DOHH2 (cell line): ENCODE data around the gene ANXA2.

Experiments
- H3F3A ChIP-seq: fragments of 200-600 bp; sonication (generic), shearing (Covaris generic); 2 replicates; pipeline ENCODE4 v1.6.0; 2016; ENCODE audit warnings: antibody characterized with exemption, mild to moderate bottlenecking; ENCODE audit not compliant: control insufficient read depth, insufficient read depth
- H3K27ac ChIP-seq: fragments of 200-600 bp; sonication (generic); 2 replicates; pipeline ENCODE4 v1.5.1; 2014; ENCODE audit warnings: low read depth, mild to moderate bottlenecking, low read length, moderate library complexity
- H3K27me3 ChIP-seq: fragments of 200-600 bp; sonication (generic); 2 replicates; pipeline ENCODE4 v1.6.1; 2014; ENCODE audit warnings: mild to moderate bottlenecking, low read length, mixed read lengths; ENCODE audit not compliant: control insufficient read depth
- H3K36me3 ChIP-seq: fragments of 200-600 bp; sonication (generic); 2 replicates; pipeline ENCODE4 v1.6.1; 2014; ENCODE audit warnings: mild to moderate bottlenecking, low read length, moderate library complexity, mixed read lengths; ENCODE audit not compliant: control insufficient read depth
- H3K4me1 ChIP-seq: fragments of 200-600 bp; sonication (generic); 2 replicates; pipeline ENCODE4 v1.6.1; 2014; ENCODE audit warnings: mild to moderate bottlenecking, low read length, mixed read lengths; ENCODE audit not compliant: control insufficient read depth
- H3K4me2 ChIP-seq: fragments of 200-600 bp; sonication (generic); 2 replicates; pipeline ENCODE4 v1.6.0; 2014; ENCODE audit warnings: mild to moderate bottlenecking, low read length, moderate library complexity
- H3K4me3 ChIP-seq: fragments of 200-600 bp; sonication (generic); 2 replicates; pipeline ENCODE4 v1.5.1; 2014; ENCODE audit warnings: mild to moderate bottlenecking, low read length, mixed read lengths
- H3K79me2 ChIP-seq: fragments of 200-600 bp; sonication (generic); 2 replicates; pipeline ENCODE4 v1.6.1; 2014; ENCODE audit warnings: mild to moderate bottlenecking, low read length, mixed read lengths; ENCODE audit not compliant: control insufficient read depth
- H3K9me2 ChIP-seq: fragments of 200-600 bp; sonication (generic); replicated peaks from 2 replicates; pipeline ENCODE4 v1.6.1; 2014; ENCODE audit warnings: mild to moderate bottlenecking, low read length, mixed read lengths; ENCODE audit not compliant: control insufficient read depth
- H3K9me3 ChIP-seq: fragments of 200-600 bp; sonication (generic); 2 replicates; pipeline ENCODE4 v1.6.1; 2014; ENCODE audit warnings: antibody characterized with exemption, low read length, mixed read lengths; ENCODE audit not compliant: control insufficient read depth, insufficient read depth
- H4K20me1 ChIP-seq: fragments of 200-600 bp; sonication (generic); 2 replicates; pipeline ENCODE4 v1.6.0; 2014; ENCODE audit warnings: low read depth, mild to moderate bottlenecking, antibody characterized with exemption, low read length, moderate library complexity; ENCODE audit not compliant: control insufficient read depth, insufficient read depth
- EZH2phosphoT487 ChIP-seq: fragments of 200-600 bp; sonication (generic); IDR thresholded peaks from 2 replicates; pipeline ENCODE4 v1.6.1; 2017; ENCODE audit warnings: borderline replicate concordance, mild to moderate bottlenecking, antibody characterized with exemption, low read length, moderate library complexity, mixed read lengths
- TF ChIP-seq, protein P1 (sequence below): fragments of 200-600 bp; sonication (generic); IDR thresholded peaks from one replicate; pipeline ENCODE4 v1.5.1; 2014; ENCODE audit warnings: antibody characterized with exemption, mild to moderate bottlenecking, low read depth, low read length; ENCODE audit not compliant: poor library complexity, severe bottlenecking

ANXA2 gene

DNA sequence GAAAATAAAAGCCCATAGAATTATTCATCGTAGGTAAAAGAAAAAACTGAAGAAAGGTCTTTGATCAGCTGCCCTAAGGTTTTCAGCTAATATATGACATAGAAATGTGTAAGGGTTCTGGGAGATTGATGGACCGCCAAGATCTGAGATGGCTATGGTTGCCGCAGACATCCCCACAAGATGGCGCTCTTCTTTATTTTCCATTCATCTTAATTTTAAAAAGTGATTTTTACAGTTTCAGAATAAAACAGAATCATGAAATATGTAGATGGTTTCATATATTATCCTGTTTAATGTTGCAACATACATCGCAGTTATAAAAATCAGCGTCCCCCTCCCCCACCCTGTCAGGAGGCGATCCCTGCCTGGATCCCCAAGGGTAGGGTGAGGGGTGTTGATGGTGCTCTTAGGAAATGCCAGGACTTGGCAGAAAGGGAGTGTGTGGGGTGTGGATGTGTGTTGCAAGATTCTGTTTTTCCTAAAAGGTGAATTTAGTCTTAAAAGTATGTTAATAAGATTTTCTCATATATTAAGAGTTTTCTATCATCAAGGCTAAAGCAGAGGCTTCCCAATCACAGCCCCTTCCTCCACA, 68.8 kb downstream of the ANXA2 start:
- Histone ChIP-seq H4K20me1 (no peaks in the 10 kb centered on the region), H3K36me3 (no peaks in the 10 kb centered on the region), H3K9me2 (no peaks in the 10 kb centered on the region), H3K27me3 (peaks cover 13% of the 10 kb centered on the region), H3F3A (no peaks in the 10 kb centered on the region), H3K4me3 (no peak overlapping the region), H3K79me2 (no peaks in the 10 kb centered on the region), H3K4me1 (peaks cover 4% of the 10 kb centered on the region; the same call in 1 of the 2 replicates), H3K27ac (no peak overlapping the region), H3K4me2 (no peak overlapping the region), H3K9me3 (no peaks in the 10 kb centered on the region)
- no peak for TF ChIP-seq EZH2phosphoT487
- TF ChIP-seq, protein P1, sequence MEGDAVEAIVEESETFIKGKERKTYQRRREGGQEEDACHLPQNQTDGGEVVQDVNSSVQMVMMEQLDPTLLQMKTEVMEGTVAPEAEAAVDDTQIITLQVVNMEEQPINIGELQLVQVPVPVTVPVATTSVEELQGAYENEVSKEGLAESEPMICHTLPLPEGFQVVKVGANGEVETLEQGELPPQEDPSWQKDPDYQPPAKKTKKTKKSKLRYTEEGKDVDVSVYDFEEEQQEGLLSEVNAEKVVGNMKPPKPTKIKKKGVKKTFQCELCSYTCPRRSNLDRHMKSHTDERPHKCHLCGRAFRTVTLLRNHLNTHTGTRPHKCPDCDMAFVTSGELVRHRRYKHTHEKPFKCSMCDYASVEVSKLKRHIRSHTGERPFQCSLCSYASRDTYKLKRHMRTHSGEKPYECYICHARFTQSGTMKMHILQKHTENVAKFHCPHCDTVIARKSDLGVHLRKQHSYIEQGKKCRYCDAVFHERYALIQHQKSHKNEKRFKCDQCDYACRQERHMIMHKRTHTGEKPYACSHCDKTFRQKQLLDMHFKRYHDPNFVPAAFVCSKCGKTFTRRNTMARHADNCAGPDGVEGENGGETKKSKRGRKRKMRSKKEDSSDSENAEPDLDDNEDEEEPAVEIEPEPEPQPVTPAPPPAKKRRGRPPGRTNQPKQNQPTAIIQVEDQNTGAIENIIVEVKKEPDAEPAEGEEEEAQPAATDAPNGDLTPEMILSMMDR: peak; percentile 79

DNA sequence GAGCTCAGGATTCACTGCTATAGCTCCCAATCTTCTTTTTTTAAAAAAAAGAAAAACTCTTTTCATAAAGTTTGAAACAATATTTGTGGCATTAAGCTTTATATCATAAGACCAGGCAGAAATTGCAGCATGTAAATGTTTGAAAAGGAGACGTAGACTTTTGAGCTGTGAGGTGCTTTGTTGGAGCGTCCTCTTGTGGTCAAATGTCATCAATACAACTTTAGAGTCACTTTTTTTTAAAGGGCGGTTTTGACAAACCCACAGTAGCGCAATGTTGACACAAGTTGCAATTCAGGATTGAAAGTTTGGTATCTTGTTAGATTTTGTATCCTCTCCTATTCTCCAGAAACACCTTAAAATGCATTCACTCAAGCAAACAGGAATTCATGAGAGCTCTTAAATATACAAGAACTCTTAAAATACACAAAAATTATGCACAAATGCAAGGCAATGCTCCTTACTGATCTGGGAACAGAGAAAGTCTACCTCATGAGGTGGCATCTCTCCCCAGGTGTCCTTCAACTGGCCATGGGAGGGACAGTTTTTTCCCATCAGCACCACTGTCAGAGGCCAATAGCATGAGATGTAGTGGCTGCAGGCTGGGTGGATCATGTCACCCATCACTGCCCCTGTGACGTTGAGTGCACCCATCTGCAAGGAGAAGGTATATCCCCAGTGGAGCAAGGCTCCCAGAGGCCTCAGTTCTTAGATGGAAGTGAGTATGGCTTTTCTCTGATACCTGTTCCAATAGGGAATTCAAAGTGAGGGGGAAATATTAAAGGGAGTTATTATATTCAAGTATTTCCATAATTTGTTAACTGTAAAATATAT, 70.7 kb downstream of the ANXA2 start:
- no peak overlapping the region for H3K27ac ChIP-seq
- H3K4me3 ChIP-seq: no peak overlapping the region
- H3K27me3 ChIP-seq: peaks cover 13% of the 10 kb centered on the region
- H3K4me1 ChIP-seq: peaks cover 4% of the 10 kb centered on the region; the same call in 1 of the 2 replicates
- no peaks in the 10 kb centered on the region for H3K79me2 ChIP-seq
- TF ChIP-seq, protein P1: peak; percentile 79
- TF ChIP-seq EZH2phosphoT487: no peak
- H3K36me3 ChIP-seq: no peaks in the 10 kb centered on the region
- H3K9me3 ChIP-seq: no peaks in the 10 kb centered on the region
- H4K20me1 ChIP-seq: no peaks in the 10 kb centered on the region
- no peaks in the 10 kb centered on the region for H3K9me2 ChIP-seq
- no peaks in the 10 kb centered on the region for H3F3A ChIP-seq
- no peak overlapping the region for H3K4me2 ChIP-seq

DNA sequence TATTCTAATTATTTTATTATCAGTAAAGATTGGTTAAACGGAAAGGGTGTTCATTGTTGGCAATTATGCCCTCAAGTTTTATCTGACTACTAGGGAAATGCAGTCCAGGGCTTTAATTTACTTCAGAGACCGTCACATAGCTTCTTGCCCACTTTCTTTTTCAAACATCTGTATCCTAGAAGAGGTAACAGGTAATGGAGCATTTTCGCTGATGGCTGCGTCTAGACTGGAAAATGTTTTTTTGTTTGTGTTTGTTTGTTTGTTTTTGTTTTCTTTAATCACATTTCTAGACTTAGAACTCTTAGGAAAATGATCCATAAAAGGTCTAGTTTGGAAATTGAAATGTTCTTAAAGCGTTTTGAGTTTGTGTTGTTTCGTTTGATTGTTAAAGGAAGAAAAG, 71.4 kb downstream of the ANXA2 start:
- Histone ChIP-seq H3K27ac (no peak overlapping the region), H4K20me1 (no peaks in the 10 kb centered on the region), H3K27me3 (peaks cover 13% of the 10 kb centered on the region), H3K9me3 (no peaks in the 10 kb centered on the region), H3K79me2 (no peaks in the 10 kb centered on the region), H3F3A (no peaks in the 10 kb centered on the region), H3K4me3 (no peak overlapping the region), H3K9me2 (no peaks in the 10 kb centered on the region), H3K4me2 (no peak overlapping the region), H3K36me3 (no peaks in the 10 kb centered on the region), H3K4me1 (peaks cover 4% of the 10 kb centered on the region; the same call in 1 of the 2 replicates)
- TF ChIP-seq, protein P1: no peak
- no peak for TF ChIP-seq EZH2phosphoT487
